Measurements from ENCODE around the gene SHD. TPM values are rescaled to one million over a fixed set of nuclear protein-coding genes. Genes with fewer than 3 reads are reported as not detected.

SHD gene
- polyA plus RNA-seq, 1 experiment = not detected

GRCh38 chr19:4310247-4311121 is 31.4 kb downstream of the SHD start:
- H3K4me3 ChIP-seq (ENCODE audit: low read depth, low read length) = no peak overlapping the region
- POLR2A ChIA-PET = no interaction called here
- CTCF ChIA-PET = no interaction called here
- TF ChIP-seq CTCF (IDR thresholded peaks at IDR 0.05; ENCODE audit: insufficient read depth, low read depth, low read length) = no peak
- H3K27me3 ChIP-seq (ENCODE audit: control insufficient read depth, insufficient read depth, low read length) = no peaks in the 10 kb centered on the region
- DNase-seq (ENCODE audit: low read depth) = no peak
- H3K36me3 ChIP-seq (ENCODE audit: control insufficient read depth, insufficient read depth, low read length) = peaks cover 5% of the 10 kb centered on the region

GRCh38 chr19:4313847-4314490 is 34.9 kb downstream of the SHD start:
- Histone ChIP-seq H3K36me3 (ENCODE audit: control insufficient read depth, insufficient read depth, low read length) (peaks cover 5% of the 10 kb centered on the region), H3K27me3 (ENCODE audit: control insufficient read depth, insufficient read depth, low read length) (no peaks in the 10 kb centered on the region), H3K4me3 (ENCODE audit: low read depth, low read length) (no peak overlapping the region)
- ChIA-PET CTCF (interaction anchor here (0.6 kb wide), 1 partner anchor 211 kb away, joined by 3 read pairs; no protein-coding TSS in a partner anchor), POLR2A (no interaction called here)
- TF ChIP-seq CTCF (IDR thresholded peaks at IDR 0.05; ENCODE audit: insufficient read depth, low read depth, low read length) = no peak
- no peak for DNase-seq (ENCODE audit: low read depth)

- ChIA-PET POLR2A (no interaction called here), CTCF (no interaction called here)
- no peak for TF ChIP-seq CTCF (IDR thresholded peaks at IDR 0.05; ENCODE audit: insufficient read depth, low read depth, low read length)
- Histone ChIP-seq H3K27me3 (ENCODE audit: control insufficient read depth, insufficient read depth, low read length) (no peaks in the 10 kb centered on the region), H3K36me3 (ENCODE audit: control insufficient read depth, insufficient read depth, low read length) (peaks cover 4% of the 10 kb centered on the region), H3K4me3 (ENCODE audit: low read depth, low read length) (no peak overlapping the region)
- no peak for DNase-seq (ENCODE audit: low read depth)
These were observed 37.9 kb downstream of the SHD start for GRCh38 chr19:4316956-4317355.

- DNase-seq (ENCODE audit: low read depth) = no peak
- Histone ChIP-seq H3K4me3 (ENCODE audit: low read depth, low read length) (no peak overlapping the region), H3K27me3 (ENCODE audit: control insufficient read depth, insufficient read depth, low read length) (no peaks in the 10 kb centered on the region), H3K36me3 (ENCODE audit: control insufficient read depth, insufficient read depth, low read length) (peaks cover 3% of the 10 kb centered on the region)
- CTCF ChIA-PET = interaction anchor here (0.5 kb wide), 1 partner anchor 35 kb away, joined by 3 read pairs; no protein-coding TSS in a partner anchor
- no peak for TF ChIP-seq CTCF (IDR thresholded peaks at IDR 0.05; ENCODE audit: insufficient read depth, low read depth, low read length)
- POLR2A ChIA-PET = no interaction called here
These were observed 39.4 kb downstream of the SHD start for GRCh38 chr19:4318460-4318859.

- Histone ChIP-seq H3K4me3 (ENCODE audit: low read depth, low read length) (no peak overlapping the region), H3K36me3 (ENCODE audit: control insufficient read depth, insufficient read depth, low read length) (peaks cover 3% of the 10 kb centered on the region), H3K27me3 (ENCODE audit: control insufficient read depth, insufficient read depth, low read length) (no peaks in the 10 kb centered on the region)
- POLR2A ChIA-PET = no interaction called here
- CTCF ChIA-PET = interaction anchor here (0.5 to 1.5 kb wide), 3 partner anchors 12 to 81 kb away, joined by 3 to 5 read pairs (median 3); partner anchors contain the start of gene SH3GL1
- no peak for DNase-seq (ENCODE audit: low read depth)
- TF ChIP-seq CTCF (IDR thresholded peaks at IDR 0.05; ENCODE audit: insufficient read depth, low read depth, low read length) = no peak
These were observed 40.1 kb downstream of the SHD start for GRCh38 chr19:4319067-4319718.
